Measurements from ENCODE around the gene CYP8B1. TPM values are rescaled to one million over a fixed set of nuclear protein-coding genes. Genes with fewer than 3 reads are reported as not detected.

Gene CYP8B1
- total and polyA plus RNA-seq, 2 of the 13 experiments (the other 11 are each of a cell fraction or from before 2014, with no cell fraction given), result 0.58 to 2.0 TPM

DNA sequence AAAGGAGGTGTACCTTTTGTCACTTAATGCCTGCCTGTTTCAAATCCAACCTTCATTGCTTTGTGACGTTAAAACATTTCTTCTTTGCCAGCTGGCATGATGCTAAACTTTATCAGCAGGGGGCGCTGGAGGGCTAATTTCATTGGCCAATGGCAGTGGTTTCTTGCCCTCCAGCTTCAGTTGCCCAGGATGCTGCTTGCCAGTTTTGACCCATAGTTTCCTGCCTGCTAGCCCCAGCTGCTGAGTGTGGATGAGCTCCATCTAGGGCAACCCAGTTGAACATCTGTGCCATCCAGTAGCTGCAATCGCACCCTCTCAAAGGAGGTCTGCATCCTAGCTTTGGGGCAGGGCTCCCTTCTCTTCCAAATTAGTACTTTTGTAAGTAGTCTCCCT, 44.4 kb downstream of the CYP8B1 start (continued):
- TF ChIP-seq, protein P1, sequence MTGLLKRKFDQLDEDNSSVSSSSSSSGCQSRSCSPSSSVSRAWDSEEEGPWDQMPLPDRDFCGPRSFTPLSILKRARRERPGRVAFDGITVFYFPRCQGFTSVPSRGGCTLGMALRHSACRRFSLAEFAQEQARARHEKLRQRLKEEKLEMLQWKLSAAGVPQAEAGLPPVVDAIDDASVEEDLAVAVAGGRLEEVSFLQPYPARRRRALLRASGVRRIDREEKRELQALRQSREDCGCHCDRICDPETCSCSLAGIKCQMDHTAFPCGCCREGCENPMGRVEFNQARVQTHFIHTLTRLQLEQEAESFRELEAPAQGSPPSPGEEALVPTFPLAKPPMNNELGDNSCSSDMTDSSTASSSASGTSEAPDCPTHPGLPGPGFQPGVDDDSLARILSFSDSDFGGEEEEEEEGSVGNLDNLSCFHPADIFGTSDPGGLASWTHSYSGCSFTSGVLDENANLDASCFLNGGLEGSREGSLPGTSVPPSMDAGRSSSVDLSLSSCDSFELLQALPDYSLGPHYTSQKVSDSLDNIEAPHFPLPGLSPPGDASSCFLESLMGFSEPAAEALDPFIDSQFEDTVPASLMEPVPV (CRISPR knock-in tag; IDR thresholded peaks at IDR 0.05), result no peak
- TF ChIP-seq ZBTB38 (CRISPR knock-in tag; IDR thresholded peaks at IDR 0.05), result no peak
- no peak for TF ChIP-seq ARID4A (CRISPR knock-in tag; IDR thresholded peaks at IDR 0.05; ENCODE audit: borderline replicate concordance)
- TF ChIP-seq ISL2 (CRISPR knock-in tag; IDR thresholded peaks at IDR 0.05), result peak; percentile 23; the same call in 1 of the 2 replicates
- TF ChIP-seq ZNF446 (CRISPR knock-in tag; IDR thresholded peaks at IDR 0.05), result no peak
- no peak for TF ChIP-seq ZNF75D (CRISPR knock-in tag; IDR thresholded peaks at IDR 0.05; ENCODE audit: borderline replicate concordance)
- TF ChIP-seq, protein P2, sequence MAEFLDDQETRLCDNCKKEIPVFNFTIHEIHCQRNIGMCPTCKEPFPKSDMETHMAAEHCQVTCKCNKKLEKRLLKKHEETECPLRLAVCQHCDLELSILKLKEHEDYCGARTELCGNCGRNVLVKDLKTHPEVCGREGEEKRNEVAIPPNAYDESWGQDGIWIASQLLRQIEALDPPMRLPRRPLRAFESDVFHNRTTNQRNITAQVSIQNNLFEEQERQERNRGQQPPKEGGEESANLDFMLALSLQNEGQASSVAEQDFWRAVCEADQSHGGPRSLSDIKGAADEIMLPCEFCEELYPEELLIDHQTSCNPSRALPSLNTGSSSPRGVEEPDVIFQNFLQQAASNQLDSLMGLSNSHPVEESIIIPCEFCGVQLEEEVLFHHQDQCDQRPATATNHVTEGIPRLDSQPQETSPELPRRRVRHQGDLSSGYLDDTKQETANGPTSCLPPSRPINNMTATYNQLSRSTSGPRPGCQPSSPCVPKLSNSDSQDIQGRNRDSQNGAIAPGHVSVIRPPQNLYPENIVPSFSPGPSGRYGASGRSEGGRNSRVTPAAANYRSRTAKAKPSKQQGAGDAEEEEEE (CRISPR knock-in tag; IDR thresholded peaks at IDR 0.05; ENCODE audit: borderline replicate concordance), result no peak
- TF ChIP-seq ZNF44 (CRISPR knock-in tag; IDR thresholded peaks at IDR 0.05), result no peak
- peak; percentile 50 for TF ChIP-seq XRCC5 (optimal IDR thresholded peaks at IDR 0.05; ENCODE audit: low read length)
- no peak for TF ChIP-seq SIX4 (CRISPR knock-in tag; IDR thresholded peaks at IDR 0.05)
- TF ChIP-seq RFX1 (IDR thresholded peaks at IDR 0.05), result no peak
- no peak for TF ChIP-seq CEBPB (IDR thresholded peaks at IDR 0.05; ENCODE audit: borderline replicate concordance, low read depth, low read length)
- TF ChIP-seq ZNF317 (CRISPR knock-in tag; IDR thresholded peaks at IDR 0.05), result no peak
- TF ChIP-seq MTF2 (CRISPR knock-in tag; IDR thresholded peaks at IDR 0.05; ENCODE audit: borderline replicate concordance), result 0 out of 2 replicates have a peak, but pooled peaks have one; percentile 30
- TF ChIP-seq ZNF660 (CRISPR knock-in tag; IDR thresholded peaks at IDR 0.05; ENCODE audit: borderline replicate concordance, low read depth), result no peak
- TF ChIP-seq, protein P3, sequence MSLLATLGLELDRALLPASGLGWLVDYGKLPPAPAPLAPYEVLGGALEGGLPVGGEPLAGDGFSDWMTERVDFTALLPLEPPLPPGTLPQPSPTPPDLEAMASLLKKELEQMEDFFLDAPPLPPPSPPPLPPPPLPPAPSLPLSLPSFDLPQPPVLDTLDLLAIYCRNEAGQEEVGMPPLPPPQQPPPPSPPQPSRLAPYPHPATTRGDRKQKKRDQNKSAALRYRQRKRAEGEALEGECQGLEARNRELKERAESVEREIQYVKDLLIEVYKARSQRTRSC (CRISPR knock-in tag; IDR thresholded peaks at IDR 0.05; ENCODE audit: low read depth), result no peak
- no peak for TF ChIP-seq PHF20 (CRISPR knock-in tag; IDR thresholded peaks at IDR 0.05)
- TF ChIP-seq RORA (CRISPR knock-in tag; IDR thresholded peaks at IDR 0.05), result no peak
- TF ChIP-seq STAG1 (CRISPR knock-in tag; IDR thresholded peaks at IDR 0.05), result peak; percentile 94
- no peak for TF ChIP-seq NFIC (IDR thresholded peaks at IDR 0.05; ENCODE audit: low read length)
- TF ChIP-seq ZNF335 (CRISPR knock-in tag; IDR thresholded peaks at IDR 0.05), result 0 out of 2 replicates have a peak, but pooled peaks have one; percentile 45
- TF ChIP-seq SNAI1 (CRISPR knock-in tag; IDR thresholded peaks at IDR 0.05; ENCODE audit: borderline replicate concordance), result no peak
- no peak for TF ChIP-seq SMAD9 (CRISPR knock-in tag; IDR thresholded peaks at IDR 0.05)
- TF ChIP-seq KDM4B (CRISPR knock-in tag; IDR thresholded peaks at IDR 0.05), result peak; percentile 53; the same call in 1 of the 2 replicates
- no peak for TF ChIP-seq ZNF326 (CRISPR knock-in tag; IDR thresholded peaks at IDR 0.05; ENCODE audit: borderline replicate concordance)

Measured in HepG2 (cell line).